AG09309 (cell line): ENCODE data around the gene RBM6.

Source experiments
- DNase-seq: peaks from one replicate; pipeline ENCODE4 v3.0.0-alpha.2; 2010; ENCODE audit warnings: low read depth
- H3K4me3 ChIP-seq: 2 replicates; pipeline ENCODE4 v1.5.1; 2011; ENCODE audit warnings: mild to moderate bottlenecking, low read depth, low read length, moderate library complexity; ENCODE audit not compliant: control insufficient read depth
- CTCF ChIP-seq: IDR thresholded peaks from 2 replicates; pipeline ENCODE4 v1.5.1; 2011; ENCODE audit warnings: mild to moderate bottlenecking, low read depth, low read length, inconsistent platforms; ENCODE audit not compliant: insufficient read depth, control insufficient read depth; ENCODE audit errors: missing control alignments

RBM6 gene

GRCh38 chr3:50124052-50124799, 184.3 kb downstream of the RBM6 start:
- DNase-seq, result no peak
- TF ChIP-seq CTCF, result no peak
- H3K4me3 ChIP-seq, result no peak overlapping the region

GRCh38 chr3:50124800-50125178, 184.8 kb downstream of the RBM6 start:
- TF ChIP-seq CTCF, result no peak
- H3K4me3 ChIP-seq, result no peak overlapping the region
- no peak for DNase-seq

GRCh38 chr3:50125541-50126286, 185.8 kb downstream of the RBM6 start:
- DNase-seq, result no peak
- no peak overlapping the region for H3K4me3 ChIP-seq
- no peak for TF ChIP-seq CTCF

- no peak for DNase-seq
- H3K4me3 ChIP-seq, result no peak overlapping the region
- no peak for TF ChIP-seq CTCF
Measured at GRCh38 chr3:50126287-50127211, 186.6 kb downstream of the RBM6 start.
